ENCODE data around the gene TMEM243. TPM values are rescaled to one million over a fixed set of nuclear protein-coding genes. Genes with fewer than 3 reads are reported as not detected.

TMEM243 gene
- total and polyA plus RNA-seq, 2 experiments from 2014 or later: 44.5 to 82.5 TPM

GRCh38 chr7:87202208-87202607 lies 17.3 kb downstream of the TMEM243 start:
- Histone ChIP-seq H3K4me3 (no peak overlapping the region), H3K27me3 (ENCODE audit: insufficient read depth) (no peaks in the 10 kb centered on the region), H3K27ac (ENCODE audit: low read depth) (no peak overlapping the region), H2AFZ (no peak overlapping the region), H3K4me2 (no peak overlapping the region), H3F3A (replicated peaks; ENCODE audit: low read depth) (no peaks in the 10 kb centered on the region), H3K36me3 (ENCODE audit: insufficient read depth) (0 out of 2 replicates have a peak, but pooled peaks cover 26% of the 10 kb centered on the region), H3K9me2 (ENCODE audit: insufficient read depth) (0 out of 2 replicates have a peak, but pooled peaks cover 5% of the 10 kb centered on the region), H3K79me2 (replicated peaks; ENCODE audit: insufficient read depth) (peaks cover 73% of the 10 kb centered on the region), H3K4me1 (ENCODE audit: insufficient read depth) (0 out of 2 replicates have a peak, but pooled peaks cover 4% of the 10 kb centered on the region), H4K20me1 (replicated peaks; ENCODE audit: insufficient read depth) (peaks cover 10% of the 10 kb centered on the region)
- ATAC-seq (no peak), DNase-seq (ENCODE audit: low spot score) (no peak)
- Mint-ChIP-seq H3K4me1 (peaks cover 11% of the 10 kb centered on the region; the same call in 2 of the 3 replicates), H3K4me3 (no peak overlapping the region), H3K27me3 (ENCODE audit: insufficient read depth, low read depth, poor library complexity) (peaks cover 4% of the 10 kb centered on the region), H3K36me3 (ENCODE audit: low read depth) (peaks cover 79% of the 10 kb centered on the region), H3K9me3 (peaks cover 43% of the 10 kb centered on the region), H3K27ac (no peak overlapping the region)
- TF ChIP-seq ETS1 (IDR thresholded peaks at IDR 0.05): no peak
- TF ChIP-seq CREB1 (CRISPR knock-in tag; IDR thresholded peaks at IDR 0.05; ENCODE audit: low read depth): no peak
- TF ChIP-seq ZNF462 (CRISPR knock-in tag; IDR thresholded peaks at IDR 0.05): no peak

Measured in GM23338 (cell line).